ENCODE results near the gene NAGPA. TPM values are rescaled to one million over a fixed set of nuclear protein-coding genes. Genes with fewer than 3 reads are reported as not detected.

The NAGPA gene
- total and polyA plus RNA-seq, 2 of the 8 experiments (the other 6 are each of a cell fraction or from before 2014, with no cell fraction given) = 10.1 to 13.2 TPM

- H3K36me3 ChIP-seq (ENCODE audit: control insufficient read depth in 2 of 4, insufficient read depth in 4 of 4, low read length in 3 of 4) = peaks cover 0 to 27% (median 17%) of the 10 kb centered on the region in 4 experiments; a peak in 7 of 8 replicates
- no peak overlapping the region for H2AFZ ChIP-seq (ENCODE audit: low read length)
- no peaks in the 10 kb centered on the region for H3K27me3 ChIP-seq (replicated peaks in 1 of 4; ENCODE audit: control insufficient read depth in 3 of 4, extremely low read depth in 1 of 4, insufficient read depth in 3 of 4, low read length in 3 of 4)
- TF ChIP-seq SIRT6 (IDR thresholded peaks at IDR 0.05; ENCODE audit: low read length) = no peak
- TF ChIP-seq SP4 (IDR thresholded peaks at IDR 0.05; ENCODE audit: low read length) = no peak
- TF ChIP-seq BRCA1 (IDR thresholded peaks at IDR 0.05; ENCODE audit: low read depth, low read length) = no peak
- no peak for TF ChIP-seq SAP30 (IDR thresholded peaks at IDR 0.05; ENCODE audit: insufficient read depth, insufficient replicate concordance, low read length)
- TF ChIP-seq FOSL1 (IDR thresholded peaks at IDR 0.05; ENCODE audit: insufficient read depth, low read depth, low read length) = no peak
- no peak for TF ChIP-seq ASH2L (IDR thresholded peaks at IDR 0.05; ENCODE audit: low read length)
- TF ChIP-seq HDAC2 (IDR thresholded peaks at IDR 0.05; ENCODE audit: borderline replicate concordance in 1 of 2, low read depth in 2 of 2, low read length in 2 of 2) = no peak
- no peak for TF ChIP-seq USF2 (IDR thresholded peaks at IDR 0.05; ENCODE audit: low read length)
- TF ChIP-seq POLR2A (IDR thresholded peaks at IDR 0.05; ENCODE audit: control extremely low read depth in 1 of 2, low read depth in 2 of 2, low read length in 2 of 2) = no peak
- no peak for TF ChIP-seq RNF2 (IDR thresholded peaks at IDR 0.05; ENCODE audit: borderline replicate concordance, low read depth, low read length, missing control alignments, poor library complexity, severe bottlenecking)
- no peak overlapping the region for H3K4me3 ChIP-seq (ENCODE audit: extremely low read depth in 1 of 4, insufficient read depth in 2 of 4, low read depth in 3 of 4, low read length in 4 of 4)
- no peak overlapping the region for H2AK5ac ChIP-seq (ENCODE audit: low read depth, low read length)
- H2BK15ac ChIP-seq (ENCODE audit: low read length) = no peak overlapping the region
- H4K91ac ChIP-seq (replicated peaks; ENCODE audit: insufficient read length, low read length) = no peak overlapping the region
- FAIRE-seq (no peak), DNase-seq (ENCODE audit: low read depth in 1 of 2, low spot score in 2 of 2) (no peak)
- no peak overlapping the region for H2BK120ac ChIP-seq (replicated peaks; ENCODE audit: low read depth, low read length)
- H3K4me1 ChIP-seq (replicated peaks in 1 of 4; ENCODE audit: control insufficient read depth in 3 of 4, insufficient read depth in 4 of 4, low read length in 3 of 4) = peaks cover 0 to 4% (median 3%) of the 10 kb centered on the region in 4 experiments; a peak in 4 of 7 replicates
- H2BK12ac ChIP-seq (ENCODE audit: low read depth, low read length) = no peak overlapping the region
- no peak overlapping the region for H4K8ac ChIP-seq (ENCODE audit: extremely low read depth, insufficient read depth, low read length)
- no peak overlapping the region for H3K14ac ChIP-seq (ENCODE audit: insufficient read length)
- H3K79me1 ChIP-seq (ENCODE audit: low read depth, low read length) = peaks cover 2% of the 10 kb centered on the region; the same call in 1 of the 2 replicates
- no peak overlapping the region for H3K23ac ChIP-seq (ENCODE audit: insufficient read length)
- no peak overlapping the region for H3K4ac ChIP-seq (replicated peaks; ENCODE audit: insufficient read length, low read depth, low read length)
- no peak overlapping the region for H3K56ac ChIP-seq (replicated peaks; ENCODE audit: insufficient read length, low read depth, low read length)
- H2BK20ac ChIP-seq (ENCODE audit: low read length) = no peak overlapping the region
- CTCF ChIA-PET (ENCODE audit: partially characterized antibody) = interaction anchor here (0.7 to 27.9 kb wide), 3 partner anchors 24 to 75 kb away, joined by 3 to 625 read pairs (median 3); partner anchors contain the start of gene C16orf89
- peaks cover 3% of the 10 kb centered on the region for H3K23me2 ChIP-seq (ENCODE audit: low read depth, low read length)
- H3K9me3 ChIP-seq (ENCODE audit: insufficient read depth in 2 of 2, low read depth in 1 of 2, low read length in 1 of 2) = no peaks in the 10 kb centered on the region
- peaks cover 4 to 18% of the 10 kb centered on the region in 2 experiments for H3K79me2 ChIP-seq (ENCODE audit: control insufficient read depth in 1 of 2, insufficient read depth in 2 of 2, low read length in 2 of 2)
- H4K20me1 ChIP-seq (replicated peaks in 1 of 2; ENCODE audit: control insufficient read depth in 1 of 2, insufficient read depth in 2 of 2, low read length in 2 of 2) = peaks cover 0 to 1% of the 10 kb centered on the region in 2 experiments
- no peak overlapping the region for H3K9ac ChIP-seq (replicated peaks in 1 of 4; ENCODE audit: extremely low read depth in 1 of 4, low read depth in 3 of 4, low read length in 3 of 4)
- POLR2A ChIA-PET (ENCODE audit: partially characterized antibody) = no interaction called here
- 91% methylated on average over 13 of the region's 13 CpGs; no CpG with 5 or more reads in 1 of the 2 experiments for WGBS, 2 experiments (ENCODE audit: extremely low coverage in 1 of 2, insufficient coverage in 1 of 2, insufficient read length in 1 of 2, insufficient replicate concordance in 2 of 2, low coverage in 1 of 2, low lambda C conversion rate in 2 of 2, missing lambda C conversion rate in 1 of 2)
- no peak overlapping the region for H3K18ac ChIP-seq (ENCODE audit: extremely low read depth, low read length)
- H4K5ac ChIP-seq (ENCODE audit: insufficient read length, low read depth, low read length) = no peak overlapping the region
- no peak overlapping the region for H3K27ac ChIP-seq (ENCODE audit: low read depth, low read length)
- H2BK5ac ChIP-seq (ENCODE audit: low read depth, low read length) = no peak overlapping the region
- H3K4me2 ChIP-seq (ENCODE audit: insufficient read depth in 1 of 2, low read depth in 2 of 2, low read length in 2 of 2) = no peak overlapping the region
Measured at GRCh38 chr16:5077304-5077703, 43.6 kb upstream of the NAGPA start.

Data from H1 (cell line).